GM12878 (cell line): ENCODE data around the gene GLUL. TPM values are rescaled to one million over a fixed set of nuclear protein-coding genes. Genes with fewer than 3 reads are reported as not detected.

Experiments used
- ATAC-seq: fragments of 200-7000 bp; cut with Tn5 transposase; 3 replicates; pipeline ENCODE4 v1.9.1; 2020; ENCODE audit warnings: mild to moderate bottlenecking, moderate library complexity
- BruUV-seq: library from RNA; stranded (reverse); fragments of 400-500 nt; replicated peaks from 2 replicates; lab custom pipeline; 2021; lab: Mats Ljungman, UMichigan
- CTCF ChIA-PET: fragments of 300-600 bp; sonication (Branson Sonifier 250); formaldehyde crosslinking; extraction: SDS; loops from one replicate; lab custom pipeline; 2021; ENCODE audit warnings: inconsistent platforms; lab: Yijun Ruan, JAX
- POLR2A ChIA-PET: fragments of 350-600 bp; formaldehyde crosslinking; extraction: SDS; loops from one replicate; lab custom pipeline; 2021; ENCODE audit warnings: inconsistent platforms; lab: Charles Lee
- RAD21 ChIA-PET: fragments of 300-600 bp; sonication (Branson Sonifier 250); formaldehyde crosslinking; loops from one replicate; lab custom pipeline; 2023; ENCODE audit warnings: antibody characterized with exemption; ENCODE audit not compliant: unreplicated experiment; lab: Charles Lee
- SMC1A ChIA-PET: fragments of 300-600 bp; sonication (Branson Sonifier 250); formaldehyde crosslinking; loops from one replicate; lab custom pipeline; 2023; ENCODE audit not compliant: unreplicated experiment, uncharacterized antibody; lab: Charles Lee
- DNase-seq: peaks from one replicate; pipeline ENCODE4 v3.0.0-alpha.2; 2011; ENCODE audit warnings: low read depth, low spot score
- FAIRE-seq: peaks from 3 replicates; lab custom pipeline; 2011; peaks lifted over from hg19 to GRCh38; lab: Jason Lieb, UNC
- H2AFZ ChIP-seq: 2 replicates; pipeline ENCODE4 v1.6.0; 2011; ENCODE audit warnings: low read depth, low read length, control low read depth; ENCODE audit not compliant: control insufficient read depth
- H3K27ac ChIP-seq: 2 replicates; pipeline ENCODE4 v1.5.1; 2011; ENCODE audit warnings: control low read depth; ENCODE audit not compliant: control insufficient read depth, insufficient read depth
- H3K27me3 ChIP-seq, 2 experiments: replicated peaks in 1 of 2; 2 replicates each; pipeline versions ENCODE4 v1.6.0 to v1.6.1; 2011; ENCODE audit warnings: low read length in 1 of 2; ENCODE audit not compliant: control insufficient read depth in 2 of 2, insufficient read depth in 2 of 2
- H3K36me3 ChIP-seq, 2 experiments: 2 replicates each; pipeline ENCODE4 v1.5.1; 2011; ENCODE audit warnings: low read length in 1 of 2; ENCODE audit not compliant: control insufficient read depth in 2 of 2, insufficient read depth in 2 of 2
- H3K4me1 ChIP-seq: 2 replicates; pipeline ENCODE4 v1.6.1; 2011; ENCODE audit warnings: mild to moderate bottlenecking, low read length, moderate library complexity, mixed read lengths; ENCODE audit not compliant: control insufficient read depth, insufficient read depth
- H3K4me2 ChIP-seq: 2 replicates; pipeline ENCODE4 v1.6.0; 2011; ENCODE audit warnings: control low read depth; ENCODE audit not compliant: control insufficient read depth, insufficient read depth
- H3K4me3 ChIP-seq: fragments of 200-600 bp; sonication (generic); 2 replicates; pipeline ENCODE4 v1.5.1; 2016
- H3K79me2 ChIP-seq: 2 replicates; pipeline ENCODE4 v1.6.0; 2011; ENCODE audit warnings: low read length; ENCODE audit not compliant: control insufficient read depth, insufficient read depth
- H3K9ac ChIP-seq: 2 replicates; pipeline ENCODE4 v1.8.0; 2011; ENCODE audit warnings: low read length, control low read depth, mixed read lengths; ENCODE audit not compliant: control insufficient read depth, insufficient read depth
- H3K9me3 ChIP-seq: replicated peaks from 3 replicates; pipeline ENCODE4 v1.5.1; 2011; ENCODE audit warnings: mild to moderate bottlenecking, low read length; ENCODE audit not compliant: control insufficient read depth, insufficient read depth
- H4K20me1 ChIP-seq: 2 replicates; pipeline ENCODE4 v1.6.0; 2011; ENCODE audit not compliant: control insufficient read depth, insufficient read depth
- BMI1 ChIP-seq: fragments of 450-650 bp; IDR thresholded peaks from 2 replicates; pipeline ENCODE4 v1.6.1; 2016; ENCODE audit warnings: mild to moderate bottlenecking, moderate library complexity, borderline replicate concordance
- CBFB ChIP-seq: IDR thresholded peaks from 2 replicates; pipeline ENCODE4 v1.6.1; 2016; ENCODE audit warnings: antibody characterized with exemption, low read depth
- CEBPB ChIP-seq, 2 experiments: fragments of 150-350 bp in 1 of 2; IDR thresholded peaks; 2 replicates each; pipeline ENCODE4 v1.6.1; 2012 to 2014; ENCODE audit warnings: low read depth in 2 of 2, low read length in 2 of 2, borderline replicate concordance in 1 of 2, inconsistent platforms in 1 of 2
- E2F8 ChIP-seq: fragments of 450-650 bp; IDR thresholded peaks from 2 replicates; pipeline ENCODE4 v1.6.1; 2018; ENCODE audit warnings: mild to moderate bottlenecking, low read depth, moderate library complexity; ENCODE audit not compliant: partially characterized antibody
- EP300 ChIP-seq, 2 experiments: fragments of 150-350 bp in 1 of 2; IDR thresholded peaks; 2 replicates each; pipeline ENCODE4 v1.6.1; 2011 to 2012; ENCODE audit warnings: low read depth in 2 of 2, low read length in 2 of 2, borderline replicate concordance in 1 of 2, improper control_type of control experiment in 1 of 2, inconsistent platforms in 1 of 2; ENCODE audit not compliant: control insufficient read depth in 1 of 2
- HCFC1 ChIP-seq: fragments of 150-350 bp; IDR thresholded peaks from 2 replicates; pipeline ENCODE4 v1.6.1; 2014; ENCODE audit warnings: low read length
- NFYA ChIP-seq: IDR thresholded peaks from 2 replicates; pipeline ENCODE4 v1.6.1; 2011; ENCODE audit warnings: low read depth, mild to moderate bottlenecking, low read length, improper control_type of control experiment, borderline replicate concordance
- NFYB ChIP-seq: IDR thresholded peaks from 2 replicates; pipeline ENCODE4 v1.6.1; 2011; ENCODE audit warnings: low read depth, mild to moderate bottlenecking, low read length, improper control_type of control experiment, moderate library complexity; ENCODE audit not compliant: insufficient read depth
- NKRF ChIP-seq: fragments of 450-650 bp; conservative IDR thresholded peaks from 2 replicates; pipeline ENCODE4 v1.6.1; 2017; ENCODE audit warnings: mild to moderate bottlenecking, moderate library complexity
- NRF1 ChIP-seq: conservative IDR thresholded peaks from 2 replicates; pipeline ENCODE4 v1.6.1; 2011; ENCODE audit warnings: mild to moderate bottlenecking, low read depth, low read length, improper control_type of control experiment
- RUNX3 ChIP-seq: IDR thresholded peaks from 2 replicates; pipeline ENCODE4 v1.6.1; 2012; ENCODE audit warnings: low read length, inconsistent platforms
- SMAD5 ChIP-seq: IDR thresholded peaks from 2 replicates; pipeline ENCODE4 v1.6.1; 2016; ENCODE audit warnings: antibody characterized with exemption, low read depth
- SREBF1 ChIP-seq: IDR thresholded peaks from 2 replicates; pipeline ENCODE4 v1.6.1; 2012; ENCODE audit warnings: mild to moderate bottlenecking, low read length
- WRNIP1 ChIP-seq: IDR thresholded peaks from 2 replicates; pipeline ENCODE4 v1.6.1; 2011; ENCODE audit warnings: low read depth, low read length, improper control_type of control experiment, borderline replicate concordance
- ZNF207 ChIP-seq: fragments of 450-650 bp; IDR thresholded peaks from 2 replicates; pipeline ENCODE4 v1.6.1; 2014; ENCODE audit warnings: antibody characterized with exemption, mild to moderate bottlenecking, borderline replicate concordance
- WGBS: methylation state at CpG from one replicate; pipeline ENCODE4 v1.1.6; 2016; ENCODE audit warnings: low lambda C conversion rate; ENCODE audit not compliant: insufficient replicate concordance, insufficient coverage; ENCODE audit errors: missing lambda C conversion rate; 5-methylcytosine and 5-hydroxymethylcytosine counted together
- in situ Hi-C: fragments of 300-500 bp; cut with MboI; formaldehyde crosslinking; loops from 9 replicates; pipeline ENCODE4 v1.14.3; 2018; ENCODE audit warnings: mixed read lengths
- intact Hi-C: fragments of 100-400 bp; cut with micrococcal nuclease; formaldehyde crosslinking; loops from one replicate; pipeline ENCODE4 v1.14.2; 2022; ENCODE audit not compliant: unreplicated experiment
- polyA plus RNA-seq, 11 experiments: library from polyadenylated mRNA; depleted of rRNA in 4 of 11; unstranded in 6 of 11; stranded (reverse) in 5 of 11; fragments of >200 nt; fragmentation: Nextera tagmentation in 4 of 11; fragmentation: Illumina TruSeq in 1 of 11; extraction: Ambion mirVana in 4 of 11; extraction: Trizol in 1 of 11; gene quantifications; 1 replicate in 1 of 11; 2 replicates in 10 of 11; pipeline versions ENCODE4 v1.2.1 to v1.2.3, GENCODE V29; 2011 to 2016; ENCODE audit warnings: inconsistent platforms in 2 of 11, missing spikeins in 2 of 11, low read depth in 1 of 11
- total RNA-seq, 4 experiments: library from RNA; depleted of rRNA in 3 of 4; stranded (reverse); fragments of >200 nt in 3 of 4; fragmentation: Illumina TruSeq in 1 of 4; extraction: Trizol in 1 of 4; gene quantifications; 2 replicates each; pipeline versions ENCODE4 v1.2.1 to v1.2.3, GENCODE V29; 2013 to 2021

GLUL gene
- total and polyA plus RNA-seq, 10 of the 15 experiments (the other 5 are each of a cell fraction or from before 2014, with no cell fraction given) = 2.3 to 392 (median 164) TPM

DNA sequence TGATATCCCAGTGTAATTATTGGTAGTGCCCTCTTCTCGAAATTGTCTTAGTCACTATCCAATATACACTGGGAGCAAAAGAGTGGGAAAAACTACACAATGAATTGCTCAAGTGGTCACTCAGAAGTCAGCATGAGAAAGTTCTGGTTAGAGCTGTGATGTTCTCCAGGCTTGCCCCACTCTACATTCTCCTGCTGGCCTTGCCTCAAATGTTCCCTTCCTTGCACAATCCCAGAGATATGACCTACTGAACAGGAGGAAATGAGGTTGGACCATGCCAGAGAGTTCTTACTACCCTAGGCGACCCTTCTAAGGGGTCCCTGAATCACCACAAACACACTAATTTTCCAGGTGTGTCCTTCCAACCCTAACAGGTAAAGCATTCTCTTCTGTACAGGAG, 40.8 kb downstream of the GLUL start:
- no TSS peak for BruUV-seq
- POLR2A ChIA-PET = no interaction called here

More for the DNA sequence above, 40.8 kb downstream of the GLUL start:
- ATAC-seq = no peak
- H3K4me3 ChIP-seq = no peak overlapping the region
- no peaks in the 10 kb centered on the region for H3K9me3 ChIP-seq
- no peak for DNase-seq
- H3K27ac ChIP-seq = no peak overlapping the region
- no peaks in the 10 kb centered on the region; a peak in 2 of 4 replicates for H3K27me3 ChIP-seq
- ChIA-PET RAD21 (no interaction called here), CTCF (interaction anchor here (1.8 kb wide), 1 partner anchor 208 kb away, joined by 3 read pairs; no protein-coding TSS in a partner anchor), SMC1A (interaction anchor here (1.1 kb wide), 1 partner anchor 26 kb away, joined by 3 read pairs; no protein-coding TSS in a partner anchor)
- H3K4me2 ChIP-seq = no peak overlapping the region
- no peaks in the 10 kb centered on the region for H3K4me1 ChIP-seq
- H3K9ac ChIP-seq = no peak overlapping the region
- in situ Hi-C loops = no loop called here
- no peaks in the 10 kb centered on the region for H4K20me1 ChIP-seq
- no peak overlapping the region for H2AFZ ChIP-seq
- TF ChIP-seq NRF1 (no peak), SREBF1 (no peak), BMI1 (no peak), NKRF (no peak), CBFB (no peak), ZNF207 (no peak), EP300 (IDR thresholded peaks at IDR 0.05; ENCODE audit: borderline replicate concordance in 1 of 2, control insufficient read depth in 1 of 2, low read depth in 2 of 2, low read length in 2 of 2) (no peak), RUNX3 (no peak), CEBPB (IDR thresholded peaks at IDR 0.05; ENCODE audit: borderline replicate concordance in 1 of 2, low read depth in 2 of 2, low read length in 2 of 2) (no peak), WRNIP1 (no peak), SMAD5 (no peak), NFYA (no peak), E2F8 (no peak), NFYB (no peak), HCFC1 (no peak)
- FAIRE-seq = peak; percentile 62
- intact Hi-C loops = no loop called here
- no peaks in the 10 kb centered on the region for H3K79me2 ChIP-seq
- WGBS = 23% methylated on average over 2 of the region's 2 CpGs
- no peaks in the 10 kb centered on the region for H3K36me3 ChIP-seq
